ENCODE results near the gene JAKMIP2.

GRCh38 chr5:147544556-147544955 is 238.0 kb downstream of the JAKMIP2 start:
- TF ChIP-seq CTCF (IDR thresholded peaks at IDR 0.05) (no peak), EP300 (IDR thresholded peaks at IDR 0.05) (no peak), POLR2AphosphoS5 (IDR thresholded peaks at IDR 0.05) (no peak)
